ENCODE data around the gene SPCS1. TPM values are rescaled to one million over a fixed set of nuclear protein-coding genes. Genes with fewer than 3 reads are reported as not detected.

Gene SPCS1
- total and polyA plus RNA-seq, 7 donors: 62.0 to 191 (median 113) TPM

- H3K4me3 ChIP-seq: no peak overlapping the region
- intact Hi-C loops (cut with DNase I): loop anchor here (10.0 kb wide), 1 partner anchor 407 kb away; the partner anchor contains the start of gene WDR82
- no peak for DNase-seq
- H3K27ac ChIP-seq: peak overlapping the region in 2 of 4 donors; percentile 2 to 30
- no peaks in the 10 kb centered on the region for H3K27me3 ChIP-seq
- H3K4me1 ChIP-seq: peaks cover 0 to 40% (median 26%) of the 10 kb centered on the region in 4 donors
- WGBS, 2 donors: 66 to 90% methylated on average over 3 of the region's 3 CpGs
- peaks cover 11 to 39% (median 26%) of the 10 kb centered on the region in 4 donors for H3K36me3 ChIP-seq
- H3K9me3 ChIP-seq: no peaks in the 10 kb centered on the region
- TF ChIP-seq CTCF (IDR thresholded peaks at IDR 0.05): no peak
- TF ChIP-seq EP300 (IDR thresholded peaks at IDR 0.05): no peak
- no peak for TF ChIP-seq POLR2AphosphoS5 (IDR thresholded peaks at IDR 0.05)
Observed at GRCh38 chr3:52681596-52681995, 24.3 kb upstream of the SPCS1 start.

DNA sequence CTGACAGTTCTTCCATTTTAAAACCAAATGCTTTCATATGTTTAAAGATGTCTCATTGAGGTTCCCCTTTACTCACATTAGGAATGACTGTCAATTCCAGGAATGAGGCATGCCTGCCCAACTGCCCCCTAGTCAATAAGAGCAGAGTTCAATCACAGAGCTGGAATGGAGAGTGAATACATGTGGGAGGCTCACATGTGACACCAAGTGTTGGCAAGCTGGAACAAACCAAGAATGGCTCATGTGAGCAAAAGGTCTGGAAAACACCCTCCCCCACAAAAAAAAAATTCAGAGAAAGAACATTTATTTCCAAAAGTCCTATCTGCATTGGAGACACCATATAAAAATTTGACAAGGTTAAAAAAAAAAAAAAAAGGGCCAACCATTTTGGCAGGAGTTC lies 23.9 kb upstream of the SPCS1 start:
- no peak for TF ChIP-seq EP300 (IDR thresholded peaks at IDR 0.05)
- peak in 1 of 4 donors; percentile 31 for TF ChIP-seq POLR2AphosphoS5 (IDR thresholded peaks at IDR 0.05)
- no peak for DNase-seq
- Histone ChIP-seq H3K4me1 (peaks cover 0 to 44% (median 30%) of the 10 kb centered on the region in 4 donors), H3K27me3 (no peaks in the 10 kb centered on the region), H3K4me3 (no peak overlapping the region), H3K27ac (peak overlapping the region in 2 of 4 donors; percentile 2 to 30), H3K36me3 (peaks cover 11 to 35% (median 21%) of the 10 kb centered on the region in 4 donors), H3K9me3 (no peaks in the 10 kb centered on the region)
- intact Hi-C loops (cut with DNase I): loop anchor here (10.0 kb wide), 1 partner anchor 407 kb away; the partner anchor contains the start of gene WDR82

DNA sequence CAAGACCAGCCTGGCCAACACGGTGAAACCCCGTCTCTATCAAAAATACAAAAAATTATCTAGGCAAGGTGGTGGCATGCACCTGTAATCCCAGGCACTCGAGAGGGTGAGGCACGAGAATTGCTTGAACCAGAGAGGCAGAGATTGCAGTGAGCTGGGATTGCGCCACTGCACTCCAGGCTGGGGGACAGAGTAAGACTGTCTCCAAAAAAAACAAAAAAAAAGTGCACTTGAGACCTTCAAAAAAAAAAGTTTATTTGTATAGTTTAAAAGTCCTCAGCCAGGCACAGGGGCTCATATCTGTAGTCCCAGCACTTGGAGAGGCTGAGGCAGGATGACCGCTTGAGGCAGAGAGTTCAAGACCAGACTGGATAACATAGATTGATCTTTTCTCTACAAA lies 22.3 kb upstream of the SPCS1 start:
- 80 to 90% methylated on average over 6 of the region's 6 CpGs for WGBS, 2 donors
- H3K27me3 ChIP-seq: no peaks in the 10 kb centered on the region
- DNase-seq: no peak
- no peak overlapping the region for H3K4me3 ChIP-seq
- intact Hi-C loops (cut with DNase I): loop anchor here (10.0 kb wide), 1 partner anchor 409 kb away; the partner anchor contains the start of gene WDR82
- peaks cover 0 to 48% (median 34%) of the 10 kb centered on the region in 4 donors for H3K4me1 ChIP-seq
- TF ChIP-seq POLR2A (IDR thresholded peaks at IDR 0.05) (no peak), POLR2AphosphoS5 (IDR thresholded peaks at IDR 0.05) (no peak), EP300 (IDR thresholded peaks at IDR 0.05) (no peak), CTCF (IDR thresholded peaks at IDR 0.05) (no peak)
- no peaks in the 10 kb centered on the region for H3K9me3 ChIP-seq
- peaks cover 7 to 35% (median 19%) of the 10 kb centered on the region in 4 donors for H3K36me3 ChIP-seq
- H3K27ac ChIP-seq: peak overlapping the region in 1 of 4 donors; percentile 93

- H3K4me3 ChIP-seq: peak overlapping the region in 2 of 4 donors; percentile 80 to 82
- intact Hi-C loops (cut with DNase I): loop anchor here (10.0 kb wide), 1 partner anchor 409 kb away; the partner anchor contains the start of gene WDR82
- WGBS, 2 donors: 17 to 61% methylated on average over 5 of the region's 5 CpGs
Observed at GRCh38 chr3:52684184-52684583, 21.7 kb upstream of the SPCS1 start.

More at GRCh38 chr3:52684184-52684583, 21.7 kb upstream of the SPCS1 start:
- TF ChIP-seq POLR2AphosphoS5 (IDR thresholded peaks at IDR 0.05) (no peak), EP300 (IDR thresholded peaks at IDR 0.05) (no peak), POLR2A (IDR thresholded peaks at IDR 0.05) (no peak), CTCF (IDR thresholded peaks at IDR 0.05) (no peak)
- Histone ChIP-seq H3K4me1 (peaks cover 0 to 48% (median 34%) of the 10 kb centered on the region in 4 donors), H3K27ac (peak overlapping the region; percentile 90 to 98 (median 94)), H3K36me3 (peaks cover 13 to 35% (median 21%) of the 10 kb centered on the region in 4 donors), H3K27me3 (no peaks in the 10 kb centered on the region), H3K9me3 (no peaks in the 10 kb centered on the region)
- no peak for DNase-seq
